Left cardiac atrium (tissue), 2 donors: ENCODE measurements around the gene COMTD1. TPM values are rescaled to one million over a fixed set of nuclear protein-coding genes. Genes with fewer than 3 reads are reported as not detected.

Experiments used
- total RNA-seq, 2 donors: library from RNA; stranded (reverse); fragmentation: NEBNext Ultra II Directional; extraction: Animal tissue kit (Norgen Biotek cat#: 25700); gene quantifications; one replicate each; pipeline ENCODE4 v1.2.1, GENCODE V29; 2021
- donor health status: DM: no; HTN: yes; CAD: no; lungs with severe emphysema.
- donor health status: DM: yes; HTN: yes; CAD: no.

Gene COMTD1
- total RNA-seq, 2 donors from 2014 or later = 22.7 to 28.2 TPM

Other genes starting within 250 kb of the COMTD1 start
- 10 to 100 TPM; 21.9 to 23.8 TPM for gene SAMD8, start 124.3 kb downstream of the COMTD1 start, total RNA-seq
- gene VDAC2, start 25.2 kb downstream of the COMTD1 start, total RNA-seq = 100 to 1,000 TPM; 313 to 428 TPM
- gene ZNF503, start 165.8 kb upstream of the COMTD1 start, total RNA-seq = 10 to 100 TPM; 12.0 to 14.3 TPM
- gene LRMDA, start 195.7 kb upstream of the COMTD1 start, total RNA-seq = 10 to 100 TPM; 40.6 to 57.8 TPM